C4-2B (cell line): ENCODE measurements around the gene QSOX1.

ENCODE experiments used
- CTCF ChIP-seq: fragments of 450-650 bp; conservative IDR thresholded peaks from 2 replicates; pipeline ENCODE4 v1.5.1; 2017; ENCODE audit warnings: mild to moderate bottlenecking
- ZFX ChIP-seq: fragments of 450-650 bp; IDR thresholded peaks from 2 replicates; pipeline ENCODE4 v1.6.1; 2017

GRCh38 chr1:180182643-180183311, 28.1 kb downstream of the QSOX1 start:
- TF ChIP-seq CTCF = no peak
- TF ChIP-seq ZFX = no peak
